A549 treated with Hydrocortisone at 1 μM for 4 hours (cell line): Measurements from ENCODE around the gene CUEDC1. TPM values are rescaled to one million over a fixed set of nuclear protein-coding genes. Genes with fewer than 3 reads are reported as not detected.

Experiments
- total RNA-seq: library from RNA; stranded (reverse); fragments of 200-300 nt; extraction: Qiagen RNA extraction; gene quantifications from 5 replicates; pipeline ENCODE4 v1.2.3, GENCODE V29; 2022

Gene CUEDC1, protein sequence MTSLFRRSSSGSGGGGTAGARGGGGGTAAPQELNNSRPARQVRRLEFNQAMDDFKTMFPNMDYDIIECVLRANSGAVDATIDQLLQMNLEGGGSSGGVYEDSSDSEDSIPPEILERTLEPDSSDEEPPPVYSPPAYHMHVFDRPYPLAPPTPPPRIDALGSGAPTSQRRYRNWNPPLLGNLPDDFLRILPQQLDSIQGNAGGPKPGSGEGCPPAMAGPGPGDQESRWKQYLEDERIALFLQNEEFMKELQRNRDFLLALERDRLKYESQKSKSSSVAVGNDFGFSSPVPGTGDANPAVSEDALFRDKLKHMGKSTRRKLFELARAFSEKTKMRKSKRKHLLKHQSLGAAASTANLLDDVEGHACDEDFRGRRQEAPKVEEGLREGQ
- total RNA-seq, result 51.0 to 59.6 TPM (median 57.2 TPM) in 5 replicates

DNA sequence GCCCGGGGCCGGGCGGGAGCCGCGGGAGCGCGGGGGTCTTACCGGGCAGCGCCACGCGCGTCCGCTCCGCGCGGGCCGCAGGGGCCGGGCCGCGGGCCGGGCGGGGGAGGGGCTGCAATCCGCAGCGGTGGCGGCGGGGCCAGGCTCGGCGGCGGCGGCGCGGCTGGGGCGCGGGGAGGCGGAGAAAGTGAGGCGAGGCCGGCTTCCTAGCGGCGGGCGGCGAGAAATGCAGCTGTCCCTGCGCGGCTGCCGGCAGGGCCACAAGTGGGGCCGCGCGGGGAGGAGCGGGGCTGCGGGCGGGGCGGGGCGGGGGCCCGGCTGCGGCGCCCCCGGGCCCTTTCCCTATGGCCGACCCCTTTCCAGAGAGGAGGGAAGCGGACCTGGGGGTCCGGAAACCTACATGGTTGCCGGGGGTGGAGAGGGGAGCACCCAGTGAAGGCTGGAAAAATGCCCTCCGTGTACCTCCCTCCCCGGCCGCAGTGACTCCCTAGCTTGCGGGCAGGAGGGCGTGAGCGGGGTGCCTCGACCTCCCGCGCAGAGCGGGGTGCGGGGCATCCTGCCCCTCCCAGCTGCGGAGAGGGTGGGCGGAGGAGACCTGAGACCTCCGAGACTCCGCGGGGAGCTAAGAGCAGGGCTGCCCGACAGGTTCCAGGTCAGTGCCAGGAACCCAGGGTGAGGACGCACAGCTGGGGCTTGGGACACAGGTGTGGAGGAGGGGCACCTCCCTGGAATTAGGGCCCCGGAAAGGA lies at the start of gene CUEDC1:
Gene CUEDC1 (minus strand): TSS at position 230 of the 749 bp plus-strand sequence. CDS start 69,848 bp downstream, outside the sequence.

GRCh38 chr17:57987581-57988300 lies 32.5 kb upstream of the CUEDC1 start, which contains the start of gene VEZF1:
VEZF1 (minus strand) TSS chr17:57988254; CDS start chr17:57988111, 143 bp downstream.

GRCh38 chr17:57849874-57850754 lies 105.1 kb downstream of the CUEDC1 start, which contains the start of gene MRPS23:
MRPS23 (minus strand) TSS chr17:57850044; CDS start chr17:57850010, 34 bp downstream.

Other genes starting within 250 kb of the CUEDC1 start
- not detected in 5 replicates for gene CCDC182, start 210.1 kb downstream of the CUEDC1 start, total RNA-seq
- gene MRPS23, start 105.4 kb downstream of the CUEDC1 start, total RNA-seq, result 172 to 244 TPM (median 180 TPM) in 5 replicates
- gene VEZF1, start 32.8 kb upstream of the CUEDC1 start, total RNA-seq, result 37.1 to 56.0 TPM (median 48.1 TPM) in 5 replicates
- gene SRSF1, start 51.8 kb upstream of the CUEDC1 start, total RNA-seq, result 214 to 324 TPM (median 239 TPM) in 5 replicates
- gene DYNLL2, start 128.0 kb upstream of the CUEDC1 start, total RNA-seq, result 23.5 to 25.9 TPM (median 24.0 TPM) in 5 replicates
- gene OR4D1, start 193.0 kb upstream of the CUEDC1 start, total RNA-seq, result 0.02 TPM in 1 of 5 replicates, not detected in the others
- gene OR4D2, start 211.6 kb upstream of the CUEDC1 start, total RNA-seq, result not detected in 5 replicates
- gene EPX, start 237.3 kb upstream of the CUEDC1 start, total RNA-seq, result not detected in 5 replicates